HG02852 (cell line): ENCODE results near the gene PDRG1.

Source experiments
- ATAC-seq: cut with Tn5 transposase; IDR thresholded peaks from one replicate; pipeline ENCODE4 v1.9.1; 2021; ENCODE audit warnings: mild to moderate bottlenecking, moderate library complexity; ENCODE audit not compliant: unreplicated experiment

PDRG1 gene

GRCh38 chr20:31951530-31952453 is at the start of gene PDRG1:
Gene PDRG1, minus strand, starts transcription at chr20:31952046. Its CDS starts 85 bp downstream, at chr20:31951961.
- peak; percentile 94 for ATAC-seq

- no peak for ATAC-seq
Observed at GRCh38 chr20:31998246-31998645, 46.4 kb upstream of the PDRG1 start.

- ATAC-seq: no peak
Observed at GRCh38 chr20:31996996-31997395, 45.1 kb upstream of the PDRG1 start.

GRCh38 chr20:31992086-31992485 is 40.2 kb upstream of the PDRG1 start:
- no peak for ATAC-seq

GRCh38 chr20:31991339-31991705 is 39.5 kb upstream of the PDRG1 start:
- ATAC-seq: no peak

- no peak for ATAC-seq
Observed at GRCh38 chr20:31990641-31991338, 38.9 kb upstream of the PDRG1 start.

GRCh38 chr20:31989030-31989645 is 37.3 kb upstream of the PDRG1 start:
- no peak for ATAC-seq

- ATAC-seq: no peak
Observed at GRCh38 chr20:31988430-31989015, 36.7 kb upstream of the PDRG1 start.

GRCh38 chr20:31987744-31988143 is 35.9 kb upstream of the PDRG1 start:
- no peak for ATAC-seq

- ATAC-seq: no peak
Observed at GRCh38 chr20:31984981-31985471, 33.2 kb upstream of the PDRG1 start.

- no peak for ATAC-seq
Observed at GRCh38 chr20:31981784-31982183, 29.9 kb upstream of the PDRG1 start.

GRCh38 chr20:31979713-31980426 is 28.0 kb upstream of the PDRG1 start:
- no peak for ATAC-seq

GRCh38 chr20:31977080-31977479 is 25.2 kb upstream of the PDRG1 start:
- no peak for ATAC-seq

GRCh38 chr20:31975874-31976273 is 24.0 kb upstream of the PDRG1 start:
- no peak for ATAC-seq

- ATAC-seq: no peak
Observed at GRCh38 chr20:31974951-31975487, 23.2 kb upstream of the PDRG1 start.

GRCh38 chr20:31974296-31974695 is 22.4 kb upstream of the PDRG1 start:
- ATAC-seq: no peak

GRCh38 chr20:31972471-31973021 is 20.7 kb upstream of the PDRG1 start:
- ATAC-seq: no peak

- ATAC-seq: no peak
Observed at GRCh38 chr20:31969991-31970390, 18.1 kb upstream of the PDRG1 start.

GRCh38 chr20:31968291-31969126 is 16.7 kb upstream of the PDRG1 start:
- ATAC-seq: no peak
